NCI-H2196 treated with DMSO at 0.1 percent for 48 hours (cell line): ENCODE measurements around the gene HIP1.
"Not testable (repeated sequence)": the region's sequence is repeated elsewhere in the genome, so short reads cannot be mapped to it uniquely, and the experiment has no call there.

Experiments
- DNase-seq: peaks from one replicate; lab custom pipeline; 2025; ENCODE audit not compliant: unreplicated experiment; lab: John Stamatoyannopoulos, UW

The HIP1 gene

GRCh38 chr7:75619636-75620035, 119.1 kb downstream of the HIP1 start:
- no peak for DNase-seq

DNA sequence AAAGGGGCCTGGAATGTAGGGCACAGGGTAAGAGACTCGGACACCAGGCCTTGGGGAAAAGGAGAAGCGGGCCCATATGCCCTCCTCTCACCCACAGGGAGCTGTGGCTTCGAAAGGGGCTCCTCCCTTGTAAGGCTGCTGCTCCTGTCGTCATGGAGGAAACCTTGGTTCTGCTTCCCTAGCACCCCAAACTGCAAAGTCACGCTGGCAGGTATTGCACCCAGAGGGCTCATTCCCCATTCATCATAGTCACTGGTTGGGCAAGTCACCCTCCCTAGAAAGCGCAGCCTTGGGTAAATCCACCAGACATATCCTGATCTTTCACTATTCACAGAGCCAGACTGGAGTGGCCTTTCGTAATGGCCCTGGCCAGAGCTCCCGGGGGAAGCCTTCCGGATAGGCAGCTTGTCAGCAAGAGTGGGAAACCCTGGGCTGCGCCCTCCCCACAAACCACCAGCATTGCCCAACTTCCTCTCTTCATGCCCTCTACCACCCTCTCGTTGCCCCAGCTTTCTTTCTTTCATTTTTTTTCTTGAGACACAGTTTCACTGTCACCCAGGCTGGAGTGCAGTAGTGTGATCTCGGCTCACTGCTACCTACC, 121.0 kb downstream of the HIP1 start:
- DNase-seq: no peak

- no peak for DNase-seq
Observed at GRCh38 chr7:75616421-75617167, 122.1 kb downstream of the HIP1 start.

- DNase-seq: no peak
Observed at GRCh38 chr7:75614401-75614800, 124.3 kb downstream of the HIP1 start.

- DNase-seq: no peak
Observed at GRCh38 chr7:75613351-75613750, 125.4 kb downstream of the HIP1 start.

DNA sequence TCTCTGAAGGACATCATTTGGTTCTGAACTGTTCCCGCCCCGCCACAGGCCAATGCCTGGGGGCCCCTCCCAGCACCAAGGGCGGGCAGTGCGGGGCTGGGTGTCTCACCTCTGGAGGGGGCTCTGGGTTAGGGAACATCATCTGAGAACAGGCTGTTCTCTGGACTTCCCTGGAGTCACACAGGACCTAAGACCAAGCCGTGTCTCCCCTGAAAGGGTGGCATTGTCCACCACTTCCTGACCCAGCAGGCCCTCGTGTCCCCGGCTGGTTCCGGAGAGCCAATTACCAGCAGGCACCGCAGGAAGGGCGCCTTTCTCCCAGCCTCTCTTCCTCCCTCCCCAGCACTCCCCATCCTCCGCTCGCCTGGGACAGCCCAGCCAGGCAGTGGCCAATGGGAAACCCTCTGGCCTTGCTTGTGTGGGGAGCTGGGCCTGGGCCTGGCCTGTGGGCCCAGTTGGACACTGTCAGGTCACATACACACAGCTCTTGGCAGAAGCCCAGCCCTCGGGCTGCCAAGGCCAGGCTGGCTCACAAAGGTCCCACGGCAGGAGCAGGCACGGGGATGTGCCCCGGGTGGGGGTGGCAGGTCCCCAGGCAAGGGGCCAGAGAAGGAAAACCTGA, 127.1 kb downstream of the HIP1 start:
- DNase-seq: peak; percentile 92

DNA sequence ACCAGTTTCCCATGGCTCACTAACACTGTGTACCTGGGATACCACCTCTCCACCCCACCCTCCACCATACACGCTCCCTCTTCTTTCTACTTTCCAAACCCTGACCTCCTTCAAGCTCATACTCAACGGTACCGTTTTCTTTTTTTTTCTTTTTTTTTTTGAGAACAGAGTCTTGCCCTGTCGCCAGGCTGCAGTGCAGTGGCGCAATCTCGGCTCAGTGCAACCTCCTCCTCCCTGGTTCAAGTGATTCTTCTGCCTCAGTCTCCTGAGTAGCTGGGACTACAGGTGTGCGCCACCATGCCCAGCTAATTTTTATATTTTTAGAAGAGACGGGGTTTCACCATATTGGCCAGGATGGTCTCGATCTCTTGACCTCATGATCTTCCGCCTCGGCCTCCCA, 129.3 kb downstream of the HIP1 start:
- DNase-seq: not testable (repeated sequence)

DNA sequence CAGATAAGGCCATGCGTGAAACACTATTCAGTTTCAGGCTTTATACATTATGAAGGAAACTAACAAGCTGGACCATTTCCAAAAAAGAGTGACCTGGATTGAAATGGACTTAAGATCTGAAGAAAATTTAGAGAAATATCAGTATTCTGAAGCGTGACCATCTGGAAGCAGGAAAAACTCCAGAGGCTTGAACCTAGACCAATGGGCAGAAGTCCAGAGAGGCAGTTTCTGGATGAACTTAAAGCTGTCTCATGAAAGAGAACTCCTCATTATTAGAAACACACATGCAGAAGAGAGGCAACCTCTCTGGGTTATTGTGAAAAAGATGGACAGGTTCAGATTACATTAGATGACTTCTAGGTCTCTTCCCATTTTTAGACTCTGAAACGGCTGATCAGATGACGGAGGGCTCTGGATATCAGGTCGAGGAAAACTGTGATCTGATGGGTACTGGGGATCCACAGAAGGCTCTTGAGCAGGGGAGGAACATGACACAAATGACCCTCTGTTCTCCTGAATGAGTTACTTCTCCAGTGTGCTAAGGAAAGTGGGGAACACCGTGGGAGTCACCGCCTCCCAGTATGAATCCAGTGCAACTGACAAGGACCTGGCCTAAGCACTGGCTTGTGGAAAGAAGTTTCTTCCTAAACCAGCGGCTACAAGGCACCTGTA, 130.2 kb downstream of the HIP1 start:
- DNase-seq: no peak

DNA sequence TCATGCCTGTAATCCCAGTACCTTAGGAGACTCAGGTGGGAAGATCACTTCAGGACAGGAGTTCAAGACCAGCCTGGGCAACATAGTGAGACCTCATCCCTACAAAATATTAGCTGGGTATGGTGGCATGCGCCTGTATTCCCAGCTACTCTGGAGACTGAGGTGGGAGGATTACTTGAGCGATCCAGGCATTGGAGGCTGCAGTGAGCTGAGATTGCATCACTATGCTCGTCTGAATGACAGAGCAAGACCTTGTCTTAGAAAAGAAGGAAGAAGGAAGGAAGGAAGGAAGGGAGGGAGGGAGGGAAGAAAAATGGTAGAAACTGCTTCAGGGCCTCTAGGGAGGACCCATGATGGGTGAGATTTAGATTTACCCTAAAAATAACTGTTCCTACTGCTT, 134.3 kb downstream of the HIP1 start:
- DNase-seq: no peak

- DNase-seq: not testable (repeated sequence)
Observed at GRCh38 chr7:75602831-75603230, 135.9 kb downstream of the HIP1 start.

DNA sequence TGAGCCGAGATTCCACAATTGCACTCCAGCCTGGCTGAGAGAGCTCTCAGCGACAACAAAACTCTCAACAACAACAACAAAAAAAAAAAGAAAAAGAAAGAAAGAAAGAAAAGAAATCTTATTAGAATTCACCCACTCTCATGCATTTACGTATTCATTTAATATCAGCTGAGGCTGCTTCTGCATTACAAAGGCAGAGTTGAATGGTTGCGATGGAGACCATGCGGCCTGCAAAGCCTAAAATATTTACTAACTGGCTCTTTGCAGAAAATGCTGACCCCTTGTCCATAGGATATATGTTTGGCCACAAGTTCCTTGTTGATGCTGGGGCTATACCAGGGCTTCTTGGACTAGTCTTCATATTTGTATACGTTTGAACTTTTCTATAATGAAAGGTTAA, 137.2 kb downstream of the HIP1 start:
- DNase-seq: no peak

GRCh38 chr7:75600748-75601147, 138.0 kb downstream of the HIP1 start:
- DNase-seq: not testable (repeated sequence)

GRCh38 chr7:75599244-75599781, 139.4 kb downstream of the HIP1 start:
- DNase-seq: peak; percentile 17

DNA sequence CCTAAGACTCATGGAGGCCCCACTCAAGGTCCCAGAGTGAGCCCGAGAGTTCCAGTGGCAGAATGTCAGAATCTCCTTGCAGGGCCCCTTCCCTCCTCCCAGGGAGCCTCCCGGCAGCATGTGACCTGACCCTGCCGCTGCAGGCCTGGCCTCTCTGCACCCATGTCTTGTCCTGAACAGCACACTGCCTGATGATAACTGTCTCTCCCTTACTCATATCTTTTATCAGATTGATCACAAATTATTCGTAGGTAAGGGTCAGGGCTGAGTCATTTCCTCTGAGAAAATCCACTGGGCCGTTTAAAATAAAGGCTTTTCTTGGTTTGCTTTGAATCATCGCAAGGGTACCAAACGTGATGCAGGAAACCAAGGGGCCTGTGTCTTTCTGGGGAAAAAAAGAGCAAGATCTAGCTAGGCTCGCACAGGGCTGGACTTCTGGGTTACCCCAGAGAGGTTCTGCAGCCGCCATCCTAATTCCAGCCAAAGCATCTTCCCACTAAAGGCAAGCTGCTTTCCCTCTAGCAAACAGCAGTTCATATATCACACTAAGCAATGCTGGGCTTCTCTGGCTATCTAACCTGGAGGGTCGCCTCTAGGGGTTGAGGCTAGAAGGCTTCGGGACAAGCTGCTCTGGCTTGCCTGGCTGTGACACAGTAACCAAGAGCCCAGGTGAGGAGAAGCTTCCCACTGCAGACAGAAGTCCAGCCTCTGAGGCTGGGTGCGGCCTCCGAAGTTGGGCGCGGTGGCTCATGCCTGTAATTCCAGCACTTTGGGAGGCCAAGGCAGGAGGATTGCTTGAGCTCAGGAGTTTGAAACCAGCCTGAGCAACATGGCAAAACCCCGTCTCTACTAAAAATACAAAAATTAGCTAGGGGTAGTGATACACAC, 141.8 kb downstream of the HIP1 start:
- DNase-seq: no peak

DNA sequence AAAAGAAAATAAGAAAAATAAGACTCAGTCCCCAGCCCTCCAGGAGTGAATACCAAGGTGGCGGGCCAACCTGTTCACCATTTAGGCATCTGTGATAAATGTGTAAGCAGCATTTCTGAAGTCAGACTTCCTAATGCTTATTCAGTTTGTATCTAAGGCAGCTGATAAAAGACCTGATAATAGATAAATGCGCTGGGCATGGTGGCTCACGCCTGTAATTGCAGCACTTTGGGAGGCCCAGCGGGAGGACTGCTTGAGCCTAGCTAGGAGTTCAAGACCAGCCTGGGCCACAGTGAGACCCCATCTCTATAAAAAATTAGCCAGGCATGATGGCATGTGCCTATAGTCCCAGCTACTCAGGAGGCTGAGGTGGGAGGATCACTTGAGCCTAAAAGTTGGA, 143.0 kb downstream of the HIP1 start:
- no peak for DNase-seq

DNA sequence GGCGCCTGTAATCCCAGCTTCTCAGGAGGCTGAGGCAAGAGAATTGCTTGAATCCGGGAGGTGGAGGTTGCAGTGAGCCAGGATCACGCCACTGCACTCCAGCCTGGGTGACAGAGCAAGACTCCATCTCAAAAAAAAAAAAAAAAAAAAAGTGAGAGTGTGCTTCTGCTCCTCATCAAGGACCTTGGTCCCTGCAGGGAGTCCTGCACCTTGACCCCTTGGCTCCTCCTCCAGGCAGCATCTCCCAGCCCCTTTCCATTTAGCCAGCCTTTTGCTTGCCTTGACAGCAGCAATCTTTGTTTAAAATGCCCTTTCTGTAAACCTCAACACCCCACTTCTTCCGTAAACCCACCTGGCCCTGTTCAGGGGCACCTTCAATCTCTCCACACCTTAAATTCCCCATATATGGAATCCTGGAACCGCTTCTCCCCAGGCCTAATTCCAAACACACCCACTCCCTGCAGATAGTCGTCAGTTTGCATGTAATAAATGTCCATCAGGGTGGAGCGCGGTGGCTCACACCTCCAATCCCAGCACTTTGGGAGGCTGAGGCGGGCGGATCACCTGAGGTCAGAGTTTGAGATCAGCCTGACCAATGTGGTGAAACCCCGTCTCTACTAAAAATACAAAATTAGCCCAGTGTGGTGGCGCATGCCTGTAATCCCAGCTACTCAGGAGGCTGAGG, 145.1 kb downstream of the HIP1 start:
- DNase-seq: not testable (repeated sequence)

- DNase-seq: no peak
Observed at GRCh38 chr7:75591467-75592255, 147.1 kb downstream of the HIP1 start.

DNA sequence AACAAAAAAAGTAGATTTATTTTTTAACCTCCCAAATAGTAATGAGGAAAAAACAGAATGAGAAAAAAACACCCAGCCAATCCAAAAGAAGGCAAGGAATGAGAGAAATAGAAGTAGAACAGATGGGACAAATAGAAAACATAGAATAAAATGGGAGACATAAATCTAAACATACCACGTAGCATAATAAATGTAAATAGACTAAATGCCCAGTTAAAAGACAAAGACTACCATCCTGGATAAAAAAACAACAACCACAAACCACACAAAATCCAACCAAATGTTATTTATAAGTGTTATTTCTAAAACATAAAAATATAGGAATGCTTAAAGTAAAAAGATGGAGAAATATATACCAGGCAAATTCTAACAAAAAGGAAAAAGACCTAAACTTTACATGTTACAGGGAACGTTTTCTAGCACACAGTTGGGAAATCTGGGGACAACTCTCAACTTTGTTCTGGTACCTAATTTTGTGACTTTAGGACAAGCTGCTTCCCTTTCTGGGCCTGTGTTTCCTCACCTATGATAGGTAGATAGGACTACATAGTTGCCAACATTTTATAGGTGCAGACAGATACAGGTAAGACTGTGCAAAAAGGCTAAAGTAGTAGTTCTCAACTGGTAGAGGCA, 148.3 kb downstream of the HIP1 start:
- DNase-seq: no peak

GRCh38 chr7:75584354-75584753, 154.4 kb downstream of the HIP1 start:
- DNase-seq: no peak
